Stimulated activated CD4-positive, alpha-beta T cell treated with anti-CD3 and anti-CD28 coated beads, TNF-alpha, amount 100 ng/mL, for 4 hours (primary cell): ENCODE results near the gene VCX3B.
"Not testable (repeated sequence)": the region's sequence is repeated elsewhere in the genome, so short reads cannot be mapped to it uniquely, and the experiment has no call there.

Source experiments
- DNase-seq, 3 experiments: peaks; one replicate each; pipeline ENCODE4 v3.0.0-alpha.2; 2020; ENCODE audit warnings: low read depth in 3 of 3

The VCX3B gene

DNA sequence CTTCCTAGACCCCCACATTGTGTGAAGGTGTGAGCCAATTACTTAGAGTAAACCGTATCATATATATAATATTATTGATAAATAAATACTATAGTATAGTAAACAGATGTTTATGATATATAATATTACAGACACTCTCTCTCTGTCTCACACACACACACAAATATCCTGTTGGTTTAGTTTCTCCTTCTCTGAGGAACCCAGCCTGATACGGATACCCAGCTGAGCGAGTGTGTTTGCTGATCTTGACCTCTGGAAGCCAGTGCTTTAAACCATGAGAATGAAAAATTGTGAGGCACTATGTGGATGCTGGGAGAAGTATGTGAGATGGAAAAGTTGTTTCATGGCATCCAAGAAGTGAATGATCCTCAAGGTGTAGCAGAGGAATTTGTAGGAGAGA, at the start of gene VCX3B:
Gene VCX3B, plus strand, starts transcription at position 301 of the 400 bp plus-strand sequence. CDS start 621 bp downstream, outside the sequence.
- DNase-seq, result not testable (repeated sequence)

GRCh38 chrX:8418301-8418700, 46.3 kb upstream of the VCX3B start:
- no peak for DNase-seq

- DNase-seq, result no peak
Measured at GRCh38 chrX:8424912-8425311, 39.7 kb upstream of the VCX3B start.

DNA sequence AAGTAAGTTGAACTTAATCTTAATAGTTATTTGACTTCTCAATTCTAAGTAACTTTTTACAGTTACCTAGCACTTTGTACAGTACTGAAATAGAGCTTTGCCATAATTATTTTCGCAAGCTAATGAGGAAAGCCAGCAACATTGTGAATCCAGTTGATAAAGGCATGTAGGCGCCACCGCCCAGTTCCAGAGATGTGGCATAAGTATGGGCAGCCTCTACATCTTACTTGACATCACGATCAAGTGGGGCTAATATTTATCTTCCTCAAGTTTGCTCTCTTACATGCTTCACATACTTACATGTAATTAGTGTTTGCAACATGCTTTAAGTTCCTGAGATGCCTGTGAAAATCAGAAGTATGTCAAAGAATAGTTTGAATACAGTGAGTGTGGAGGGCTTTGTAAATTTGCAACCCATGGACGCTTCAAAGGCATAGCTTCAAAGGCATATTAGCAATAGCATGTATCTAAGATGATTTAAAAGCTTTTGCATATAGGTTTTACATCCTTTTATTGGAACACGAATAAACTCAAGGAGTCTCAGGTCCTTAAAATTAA, 34.9 kb upstream of the VCX3B start:
- DNase-seq, result no peak

DNA sequence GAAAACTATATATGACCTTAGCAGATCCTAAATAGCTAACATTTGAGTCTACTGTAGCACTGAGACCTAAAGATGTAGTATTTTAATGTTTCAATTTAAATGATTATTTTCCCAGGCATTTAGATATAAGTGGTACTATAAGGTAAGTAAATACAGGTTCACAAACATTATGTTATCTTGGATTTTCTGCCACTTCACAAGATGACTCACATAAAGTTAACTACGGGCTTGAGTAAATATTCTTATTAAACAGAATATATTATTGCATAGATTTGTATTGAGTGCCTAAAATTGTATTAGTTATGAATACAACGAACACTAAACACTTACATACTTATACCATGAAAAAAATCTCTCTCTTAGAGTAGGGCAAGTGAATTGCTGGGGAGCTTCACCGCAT, 34.2 kb upstream of the VCX3B start:
- no peak for DNase-seq

DNA sequence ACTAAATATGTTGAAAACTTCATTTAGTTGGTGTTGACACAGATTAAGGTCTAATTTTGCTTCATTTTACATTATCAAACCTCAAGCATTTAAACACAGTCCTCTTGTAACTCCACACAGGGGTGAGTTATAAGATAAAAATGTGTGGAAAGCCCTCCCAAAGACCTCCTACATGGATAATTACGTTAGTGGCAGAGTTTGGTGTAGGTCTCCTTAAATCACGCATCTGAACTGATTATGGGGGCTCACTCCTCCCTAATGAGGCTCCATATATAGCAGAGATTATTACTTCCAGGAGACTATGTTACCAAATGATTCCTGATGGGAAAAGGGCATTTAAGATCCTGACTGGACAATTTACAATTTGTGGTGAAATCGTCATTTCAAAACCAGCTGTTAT, 32.2 kb upstream of the VCX3B start:
- no peak for DNase-seq

- no peak for DNase-seq
Measured at GRCh38 chrX:8433109-8434062, 31.2 kb upstream of the VCX3B start.

- no peak for DNase-seq
Measured at GRCh38 chrX:8447368-8447767, 17.3 kb upstream of the VCX3B start.

GRCh38 chrX:8452343-8452742, 12.3 kb upstream of the VCX3B start:
- not testable (repeated sequence) for DNase-seq

DNA sequence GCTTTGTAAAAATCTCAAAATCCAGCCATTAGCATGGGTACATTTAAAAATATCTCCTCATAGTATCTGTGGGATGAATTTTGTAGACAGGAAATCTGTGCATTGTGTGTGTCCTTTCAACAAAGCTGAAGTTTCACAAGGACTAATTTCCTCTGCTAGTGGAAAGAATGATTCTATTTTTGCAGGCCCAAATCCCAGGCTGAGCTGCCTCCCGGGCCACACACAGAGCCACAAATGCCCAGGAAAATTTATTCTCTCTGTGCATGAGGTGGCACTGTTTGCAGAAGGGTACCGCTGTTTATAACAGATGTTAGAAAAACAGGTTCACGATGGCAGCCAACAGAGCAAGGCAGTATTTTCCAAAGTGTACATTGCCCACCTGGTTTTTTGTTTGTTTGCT, 11.0 kb upstream of the VCX3B start:
- DNase-seq, result no peak

DNA sequence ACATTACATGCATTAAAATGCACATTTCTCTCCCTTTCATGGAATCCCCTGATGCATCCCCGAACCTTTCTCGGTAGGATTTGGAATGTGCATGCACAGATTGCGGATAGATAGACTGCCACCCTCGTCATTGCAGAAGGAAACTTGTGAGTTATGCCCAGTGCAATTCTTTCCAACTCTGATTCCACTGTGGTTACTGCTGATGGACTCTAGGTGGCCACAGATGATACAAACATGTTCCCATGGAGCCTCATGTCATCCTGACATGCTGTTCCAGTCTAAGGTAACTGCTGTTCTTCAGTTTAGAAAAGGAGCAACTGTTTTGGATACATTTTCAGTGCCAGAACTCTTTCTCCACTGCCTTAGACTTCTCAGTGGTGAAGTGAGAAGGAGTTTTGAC, 9.1 kb upstream of the VCX3B start:
- no peak for DNase-seq

- DNase-seq, result no peak
Measured at GRCh38 chrX:8462488-8462887, 2.1 kb upstream of the VCX3B start.

DNA sequence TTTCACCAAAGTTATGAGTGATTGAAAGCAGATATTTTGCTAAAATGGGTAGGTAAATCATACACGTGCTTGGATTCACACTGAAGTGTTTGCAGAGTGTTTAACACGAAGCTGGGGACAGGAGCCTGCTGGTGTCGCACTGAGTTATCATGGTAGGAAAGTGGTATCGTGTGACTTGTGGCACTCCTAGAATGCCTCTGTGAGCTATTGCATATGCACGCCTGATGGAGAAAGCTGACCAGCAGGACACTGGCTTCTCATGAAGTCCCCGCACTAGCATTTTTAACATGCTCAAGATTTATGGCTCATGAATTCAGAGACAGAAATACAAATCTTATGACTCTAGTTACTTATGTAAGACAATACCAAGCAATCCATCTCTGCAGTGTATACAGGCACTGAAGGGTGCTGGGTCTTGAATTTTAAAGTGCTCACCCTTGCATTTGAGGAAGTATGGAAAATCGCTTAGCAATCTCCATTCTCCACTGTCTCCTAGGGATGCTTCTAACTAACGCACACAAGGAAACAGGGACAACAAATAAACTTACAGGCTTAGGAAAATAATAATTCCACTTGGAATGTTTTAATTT, 19.8 kb downstream of the VCX3B start:
- DNase-seq, result no peak

DNA sequence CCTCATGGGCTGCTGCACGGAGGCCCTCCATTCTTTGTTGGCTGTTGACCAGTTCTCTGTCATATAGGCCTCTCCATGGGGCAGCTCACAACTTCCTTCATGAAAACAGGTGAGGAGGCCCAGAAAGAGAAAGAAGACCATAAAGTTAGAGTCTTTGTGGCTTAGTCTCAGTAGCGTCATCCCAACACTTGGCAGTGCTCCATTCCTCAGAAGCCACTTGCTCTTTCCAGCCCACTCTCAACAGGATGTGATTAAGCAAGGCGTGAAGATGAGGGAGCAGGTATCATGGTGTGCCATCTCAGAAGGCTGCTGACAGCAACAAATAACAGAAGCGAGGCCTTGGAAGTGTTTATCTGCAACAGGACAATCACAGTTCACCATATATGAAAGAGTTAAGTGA, 30.4 kb downstream of the VCX3B start:
- not testable (repeated sequence) for DNase-seq

DNA sequence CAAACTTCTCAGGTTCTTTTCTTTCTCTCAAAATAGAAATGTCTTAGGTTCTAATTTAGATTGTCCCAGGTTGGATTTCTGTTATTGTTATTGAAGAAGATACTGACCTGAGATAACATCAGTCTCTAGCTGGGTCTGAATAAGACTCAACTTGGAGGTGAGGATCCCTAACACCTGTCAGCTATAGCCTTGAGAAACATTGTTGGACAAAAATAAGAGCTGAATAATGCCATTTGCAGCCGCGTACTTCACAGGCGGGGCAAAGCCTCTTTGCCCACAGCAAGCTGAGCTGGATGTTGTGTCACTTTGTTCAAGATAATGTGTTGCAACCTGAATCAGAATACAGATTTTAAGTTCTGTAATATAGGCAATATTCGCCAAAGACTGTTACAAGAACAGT, 35.6 kb downstream of the VCX3B start:
- no peak for DNase-seq

- DNase-seq, result not testable (repeated sequence)
Measured at GRCh38 chrX:8502101-8502500, 37.5 kb downstream of the VCX3B start.

- no peak for DNase-seq
Measured at GRCh38 chrX:8504451-8504850, 39.8 kb downstream of the VCX3B start.
